Neural cell (in vitro differentiated cells): Measurements from ENCODE around the gene IGFBPL1. TPM values are rescaled to one million over a fixed set of nuclear protein-coding genes. Genes with fewer than 3 reads are reported as not detected.

Experiments
- H2AFZ ChIP-seq: fragments of 200-600, 300-800 bp; sonication (generic), shearing (Covaris generic); 2 replicates; pipeline ENCODE4 v1.6.0; 2014; ENCODE audit warnings: low read depth, mild to moderate bottlenecking, antibody characterized with exemption, low read length, moderate library complexity
- H3F3A ChIP-seq: fragments of 200-600 bp; shearing (Covaris generic); 2 replicates; pipeline ENCODE4 v1.6.1; 2016; ENCODE audit warnings: mild to moderate bottlenecking, moderate library complexity, mixed read lengths, antibody characterized with exemption, low read length; ENCODE audit not compliant: insufficient read depth, poor library complexity, severe bottlenecking
- H3K27ac ChIP-seq: fragments of 200-600, 300-800 bp; sonication (generic), shearing (Covaris generic); 2 replicates; pipeline ENCODE4 v1.5.1; 2014; ENCODE audit warnings: mild to moderate bottlenecking, low read length, moderate library complexity
- H3K27me3 ChIP-seq: fragments of 300-800, 200-600 bp; sonication (generic), shearing (Covaris generic); 2 replicates; pipeline ENCODE4 v1.6.0; 2014; ENCODE audit warnings: mild to moderate bottlenecking, low read depth, low read length, moderate library complexity; ENCODE audit not compliant: insufficient read depth
- H3K36me3 ChIP-seq: fragments of 300-800, 200-600 bp; sonication (generic), shearing (Covaris generic); 2 replicates; pipeline ENCODE4 v1.5.1; 2014; ENCODE audit warnings: mild to moderate bottlenecking, antibody characterized with exemption, low read length, moderate library complexity; ENCODE audit not compliant: insufficient read depth
- H3K4me2 ChIP-seq: fragments of 300-800, 200-600 bp; sonication (generic), shearing (Covaris generic); 2 replicates; pipeline ENCODE4 v1.6.0; 2014; ENCODE audit warnings: mild to moderate bottlenecking, low read length
- H3K4me3 ChIP-seq: fragments of 300-800, 200-600 bp; sonication (generic), shearing (Covaris generic); 2 replicates; pipeline ENCODE4 v1.5.1; 2014; ENCODE audit warnings: mild to moderate bottlenecking, low read length, moderate library complexity
- H3K79me2 ChIP-seq: fragments of 200-600 bp; shearing (Covaris generic); replicated peaks from 2 replicates; pipeline ENCODE4 v1.6.0; 2014; ENCODE audit warnings: mild to moderate bottlenecking, low read length, moderate library complexity; ENCODE audit not compliant: insufficient read depth
- H3K9ac ChIP-seq: fragments of 300-800, 200-600 bp; sonication (generic), shearing (Covaris generic); 2 replicates; pipeline ENCODE4 v1.6.1; 2016; ENCODE audit warnings: mild to moderate bottlenecking, low read length, mixed read lengths
- H3K9me2 ChIP-seq: fragments of 200-600 bp; shearing (Covaris generic); 2 replicates; pipeline ENCODE4 v1.6.1; 2016; ENCODE audit warnings: mild to moderate bottlenecking, low read length, mixed read lengths; ENCODE audit not compliant: insufficient read depth
- H3K9me3 ChIP-seq: fragments of 200-600, 300-800 bp; sonication (generic), shearing (Covaris generic); 2 replicates; pipeline ENCODE4 v1.6.1; 2016; ENCODE audit warnings: mild to moderate bottlenecking, mixed run types, low read length, moderate library complexity, mixed read lengths
- H4K20me1 ChIP-seq: fragments of 200-600 bp; shearing (Covaris generic); 2 replicates; pipeline ENCODE4 v1.6.1; 2016; ENCODE audit warnings: mild to moderate bottlenecking, mixed run types; ENCODE audit not compliant: insufficient read depth
- CTCF ChIP-seq: fragments of 450-650 bp; IDR thresholded peaks from 2 replicates; pipeline ENCODE4 v1.5.1; 2014; ENCODE audit warnings: antibody characterized with exemption, mild to moderate bottlenecking, moderate library complexity; ENCODE audit not compliant: poor library complexity, severe bottlenecking
- EP300 ChIP-seq: fragments of 450-650 bp; conservative IDR thresholded peaks from 2 replicates; pipeline ENCODE4 v1.6.1; 2014; ENCODE audit warnings: antibody characterized with exemption, mild to moderate bottlenecking, moderate library complexity; ENCODE audit not compliant: poor library complexity, severe bottlenecking
- EZH2 ChIP-seq: fragments of 200-600, 300-800 bp; shearing (Covaris generic), sonication (generic); IDR thresholded peaks from 2 replicates; pipeline ENCODE4 v1.6.1; 2014; ENCODE audit warnings: antibody characterized with exemption, low read length, borderline replicate concordance, mild to moderate bottlenecking; ENCODE audit not compliant: insufficient read depth, poor library complexity, severe bottlenecking
- MXI1 ChIP-seq: fragments of 450-650 bp; conservative IDR thresholded peaks from 2 replicates; pipeline ENCODE4 v1.6.1; 2014; ENCODE audit warnings: antibody characterized with exemption, mild to moderate bottlenecking; ENCODE audit not compliant: poor library complexity, severe bottlenecking
- POLR2AphosphoS5 ChIP-seq: IDR thresholded peaks from 2 replicates; pipeline ENCODE4 v1.6.1; 2012
- RAD21 ChIP-seq: fragments of 450-650 bp; conservative IDR thresholded peaks from 2 replicates; pipeline ENCODE4 v1.6.1; 2014; ENCODE audit warnings: antibody characterized with exemption, mild to moderate bottlenecking, moderate library complexity
- SMC3 ChIP-seq: fragments of 450-650 bp; conservative IDR thresholded peaks from 2 replicates; pipeline ENCODE4 v1.6.1; 2014; ENCODE audit warnings: antibody characterized with exemption, mild to moderate bottlenecking, moderate library complexity; ENCODE audit not compliant: poor library complexity
- TAF1 ChIP-seq: IDR thresholded peaks from 2 replicates; pipeline ENCODE4 v1.6.1; 2012; ENCODE audit warnings: low read depth
- polyA plus RNA-seq: library from polyadenylated mRNA; depleted of rRNA; stranded (reverse); fragments of >200 nt; gene quantifications from 2 replicates; pipeline ENCODE4 v1.2.3, GENCODE V29; 2014
- TF ChIP-seq, protein P1 (sequence below): IDR thresholded peaks from 2 replicates; pipeline ENCODE4 v1.6.1; 2012; ENCODE audit warnings: borderline replicate concordance

IGFBPL1 gene
- polyA plus RNA-seq, 1 donor from 2014 or later, result 372 TPM

GRCh38 chr9:38391278-38392118 is 32.8 kb downstream of the IGFBPL1 start:
- no peak overlapping the region for H3K9ac ChIP-seq
- H3K27me3 ChIP-seq, result no peaks in the 10 kb centered on the region
- H3K4me2 ChIP-seq, result no peak overlapping the region
- H3K9me3 ChIP-seq, result no peaks in the 10 kb centered on the region
- no peak overlapping the region for H3K27ac ChIP-seq
- H2AFZ ChIP-seq, result no peak overlapping the region
- no peaks in the 10 kb centered on the region for H3F3A ChIP-seq
- H3K9me2 ChIP-seq, result no peaks in the 10 kb centered on the region
- no peak overlapping the region for H3K4me3 ChIP-seq
- peaks cover 6% of the 10 kb centered on the region for H3K79me2 ChIP-seq
- H3K36me3 ChIP-seq, result peaks cover 5% of the 10 kb centered on the region
- H4K20me1 ChIP-seq, result no peaks in the 10 kb centered on the region
- TF ChIP-seq POLR2AphosphoS5 (no peak), EP300 (no peak), MXI1 (no peak), RAD21 (no peak), EZH2 (no peak), CTCF (no peak), TAF1 (no peak), SMC3 (no peak)
- TF ChIP-seq, protein P1, sequence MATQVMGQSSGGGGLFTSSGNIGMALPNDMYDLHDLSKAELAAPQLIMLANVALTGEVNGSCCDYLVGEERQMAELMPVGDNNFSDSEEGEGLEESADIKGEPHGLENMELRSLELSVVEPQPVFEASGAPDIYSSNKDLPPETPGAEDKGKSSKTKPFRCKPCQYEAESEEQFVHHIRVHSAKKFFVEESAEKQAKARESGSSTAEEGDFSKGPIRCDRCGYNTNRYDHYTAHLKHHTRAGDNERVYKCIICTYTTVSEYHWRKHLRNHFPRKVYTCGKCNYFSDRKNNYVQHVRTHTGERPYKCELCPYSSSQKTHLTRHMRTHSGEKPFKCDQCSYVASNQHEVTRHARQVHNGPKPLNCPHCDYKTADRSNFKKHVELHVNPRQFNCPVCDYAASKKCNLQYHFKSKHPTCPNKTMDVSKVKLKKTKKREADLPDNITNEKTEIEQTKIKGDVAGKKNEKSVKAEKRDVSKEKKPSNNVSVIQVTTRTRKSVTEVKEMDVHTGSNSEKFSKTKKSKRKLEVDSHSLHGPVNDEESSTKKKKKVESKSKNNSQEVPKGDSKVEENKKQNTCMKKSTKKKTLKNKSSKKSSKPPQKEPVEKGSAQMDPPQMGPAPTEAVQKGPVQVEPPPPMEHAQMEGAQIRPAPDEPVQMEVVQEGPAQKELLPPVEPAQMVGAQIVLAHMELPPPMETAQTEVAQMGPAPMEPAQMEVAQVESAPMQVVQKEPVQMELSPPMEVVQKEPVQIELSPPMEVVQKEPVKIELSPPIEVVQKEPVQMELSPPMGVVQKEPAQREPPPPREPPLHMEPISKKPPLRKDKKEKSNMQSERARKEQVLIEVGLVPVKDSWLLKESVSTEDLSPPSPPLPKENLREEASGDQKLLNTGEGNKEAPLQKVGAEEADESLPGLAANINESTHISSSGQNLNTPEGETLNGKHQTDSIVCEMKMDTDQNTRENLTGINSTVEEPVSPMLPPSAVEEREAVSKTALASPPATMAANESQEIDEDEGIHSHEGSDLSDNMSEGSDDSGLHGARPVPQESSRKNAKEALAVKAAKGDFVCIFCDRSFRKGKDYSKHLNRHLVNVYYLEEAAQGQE, result no peak

DNA sequence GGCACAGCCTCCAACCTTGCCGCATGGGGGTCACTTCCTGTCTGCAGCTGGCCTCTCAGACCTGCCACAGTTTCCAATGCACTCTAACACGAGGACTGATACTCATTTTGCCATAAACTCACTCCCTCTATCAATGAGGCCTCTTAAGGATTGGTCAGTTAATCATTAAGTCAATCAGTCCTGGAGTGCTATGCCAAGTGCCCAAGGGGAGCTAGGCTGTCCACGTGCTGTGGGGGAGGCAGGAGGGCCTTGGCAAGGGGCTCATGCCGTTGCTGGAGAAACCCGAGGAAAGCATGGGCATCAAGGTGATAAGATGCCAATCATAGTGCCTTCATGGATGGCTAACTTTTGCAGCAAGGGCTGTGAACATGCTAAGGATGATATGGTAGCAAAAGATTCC is 33.4 kb downstream of the IGFBPL1 start:
- Histone ChIP-seq H3F3A (no peaks in the 10 kb centered on the region), H3K4me2 (no peak overlapping the region), H3K4me3 (no peak overlapping the region), H3K9me3 (no peaks in the 10 kb centered on the region), H2AFZ (no peak overlapping the region), H3K9ac (no peak overlapping the region), H3K79me2 (peaks cover 6% of the 10 kb centered on the region), H4K20me1 (no peaks in the 10 kb centered on the region), H3K36me3 (no peaks in the 10 kb centered on the region), H3K27me3 (no peaks in the 10 kb centered on the region), H3K9me2 (no peaks in the 10 kb centered on the region), H3K27ac (no peak overlapping the region)
- TF ChIP-seq SMC3 (no peak), MXI1 (no peak), RAD21 (no peak), EZH2 (no peak), TAF1 (no peak)
